Measurements from ENCODE around the gene CCNB2.
"Not testable (repeated sequence)": the region's sequence is repeated elsewhere in the genome, so short reads cannot be mapped to it uniquely, and the experiment has no call there.

Gene CCNB2

GRCh38 chr15:59137566-59137965, 32.6 kb downstream of the CCNB2 start:
- DNase-seq (ENCODE audit: low read depth): no peak

DNA sequence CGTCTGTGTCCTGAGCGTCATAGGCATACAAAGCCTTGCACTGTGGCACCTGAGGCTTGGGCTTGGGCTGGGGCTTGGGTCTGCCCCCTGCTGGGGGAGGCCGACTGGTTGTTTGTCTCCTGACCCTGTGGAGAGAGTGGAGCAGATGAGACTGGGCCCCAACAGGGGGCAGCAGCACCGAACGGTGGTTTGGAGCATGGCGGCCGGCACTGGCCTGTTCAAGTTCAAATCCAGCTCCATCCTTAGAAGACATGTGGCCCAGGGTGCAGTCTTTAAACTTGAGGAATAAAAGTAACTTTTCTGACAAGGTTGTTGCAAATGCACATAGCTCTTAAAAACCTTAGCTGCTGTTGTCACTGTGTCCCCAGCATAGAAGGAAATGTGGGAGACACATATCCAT, 33.3 kb downstream of the CCNB2 start:
- peak; percentile 39 for DNase-seq (ENCODE audit: low read depth)

- DNase-seq (ENCODE audit: low read depth): no peak
Measured at GRCh38 chr15:59140422-59141226, 35.7 kb downstream of the CCNB2 start.

DNA sequence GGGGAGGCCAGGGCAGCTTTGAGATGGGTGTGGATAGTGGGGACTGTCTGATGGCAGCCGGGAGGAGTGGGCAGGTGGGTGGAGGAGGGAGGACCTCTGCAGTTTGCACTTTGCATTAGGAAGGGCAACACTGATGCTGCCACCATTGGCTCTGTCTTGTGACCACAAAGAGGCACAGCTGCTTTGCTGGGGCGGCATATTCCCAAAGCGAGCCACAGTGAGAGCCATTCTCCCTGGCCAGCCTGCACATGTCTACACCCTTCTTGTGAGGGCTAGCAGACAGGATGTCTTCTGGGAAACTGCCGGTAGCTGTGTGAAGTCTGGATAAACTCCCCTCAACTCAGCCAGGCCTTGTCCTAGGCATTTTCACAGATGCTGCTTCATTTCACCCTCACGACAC, 38.3 kb downstream of the CCNB2 start:
- no peak for DNase-seq (ENCODE audit: low read depth)

DNA sequence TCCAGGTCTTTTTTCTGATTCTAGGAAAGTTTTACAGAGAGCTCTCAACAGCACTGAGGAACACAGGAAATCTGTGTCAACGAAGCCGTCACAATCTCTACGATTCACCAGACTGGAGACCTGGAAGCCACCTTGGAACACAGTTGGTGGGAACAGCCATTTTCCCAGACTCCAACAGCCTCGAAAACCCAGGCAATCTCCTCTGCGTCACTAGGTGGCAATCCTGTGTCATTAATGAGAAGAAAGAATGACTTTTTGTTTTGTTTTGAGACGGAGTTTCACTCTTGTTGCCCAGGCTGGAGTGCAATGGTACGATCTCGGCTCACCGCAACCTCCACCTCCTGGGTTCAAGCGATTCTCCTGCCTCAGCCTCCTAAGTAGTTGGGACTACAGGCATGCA, 39.6 kb downstream of the CCNB2 start:
- DNase-seq (ENCODE audit: low read depth): not testable (repeated sequence)

- no peak for DNase-seq (ENCODE audit: low read depth)
Measured at GRCh38 chr15:59147666-59148065, 42.7 kb downstream of the CCNB2 start.

DNA sequence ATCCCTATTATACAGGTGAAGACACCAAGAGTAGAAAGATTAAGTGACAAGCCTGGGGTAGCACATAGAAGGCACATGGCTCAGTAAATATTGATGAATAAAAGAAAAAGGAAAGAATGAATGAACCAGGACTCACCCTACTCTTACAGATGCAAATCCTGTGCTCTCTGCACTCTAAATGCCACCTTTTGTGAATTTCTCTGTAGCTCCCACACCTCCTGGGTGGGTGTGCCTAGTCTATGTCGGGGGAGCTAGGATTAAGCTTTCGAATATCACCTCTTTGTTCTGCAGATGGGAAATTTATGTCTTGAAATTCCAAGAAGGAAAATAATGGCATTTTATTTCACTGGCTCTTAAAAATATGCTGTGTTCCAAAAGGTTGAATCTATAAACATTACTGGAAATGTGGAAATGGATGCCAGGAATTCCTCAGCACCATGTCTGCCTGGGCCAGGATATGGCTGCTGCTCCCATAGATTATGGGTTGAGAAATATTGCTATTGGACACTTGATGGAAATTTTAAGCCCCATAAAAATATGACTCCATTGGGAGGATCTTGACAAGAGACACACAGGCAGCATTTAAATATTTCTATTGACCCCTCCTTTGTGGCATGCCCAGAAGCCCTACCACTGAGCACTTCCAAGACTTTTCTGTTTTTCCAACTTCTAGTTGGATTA, 43.3 kb downstream of the CCNB2 start:
- DNase-seq (ENCODE audit: low read depth): no peak

- no peak for DNase-seq (ENCODE audit: low read depth)
Measured at GRCh38 chr15:59150185-59150584, 45.2 kb downstream of the CCNB2 start.

GRCh38 chr15:59152694-59153450, 47.9 kb downstream of the CCNB2 start:
- no peak for DNase-seq (ENCODE audit: low read depth)

DNA sequence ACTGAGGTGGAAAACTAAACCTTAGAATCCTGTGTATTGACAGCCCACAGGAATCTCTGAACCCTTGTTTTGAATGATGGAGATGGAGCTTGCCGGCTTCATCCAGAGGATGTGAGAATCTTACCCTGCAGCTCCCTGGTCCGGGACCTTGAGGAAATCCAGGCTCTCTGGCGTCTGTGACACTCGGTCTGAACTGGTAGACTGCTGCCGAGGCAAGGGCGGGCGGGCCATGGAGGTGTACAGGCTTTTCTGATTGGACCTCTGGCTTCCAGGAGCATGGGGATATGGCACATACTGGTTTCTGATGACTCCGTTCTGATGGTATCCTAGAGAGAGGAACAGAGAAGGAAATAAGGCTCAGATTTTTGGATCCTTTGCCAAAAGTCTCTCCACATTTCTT, 48.5 kb downstream of the CCNB2 start:
- no peak for DNase-seq (ENCODE audit: low read depth)

DNA sequence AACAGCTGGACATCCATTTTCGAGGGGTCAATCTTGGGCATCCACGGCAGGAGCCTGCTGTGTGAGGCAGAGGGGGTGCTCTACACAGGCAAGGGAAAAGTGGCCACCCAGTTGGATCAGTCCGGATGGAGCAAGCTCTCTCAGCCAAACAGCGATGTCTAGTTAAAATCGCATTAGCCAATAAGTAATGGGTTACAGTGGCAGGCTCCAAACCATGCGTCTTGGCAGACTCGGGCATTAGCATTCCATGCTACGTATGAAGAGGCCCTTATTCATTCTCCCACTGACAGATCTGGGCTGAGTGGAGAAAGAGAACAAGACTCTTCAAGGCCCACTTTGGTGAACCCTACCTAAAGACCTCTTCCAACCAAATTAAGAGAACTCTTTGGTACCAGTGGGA, 49.3 kb downstream of the CCNB2 start:
- no peak for DNase-seq (ENCODE audit: low read depth)

GRCh38 chr15:59155431-59155830, 50.5 kb downstream of the CCNB2 start:
- no peak for DNase-seq (ENCODE audit: low read depth)

GRCh38 chr15:59157396-59157795, 52.5 kb downstream of the CCNB2 start:
- no peak for DNase-seq (ENCODE audit: low read depth)

DNA sequence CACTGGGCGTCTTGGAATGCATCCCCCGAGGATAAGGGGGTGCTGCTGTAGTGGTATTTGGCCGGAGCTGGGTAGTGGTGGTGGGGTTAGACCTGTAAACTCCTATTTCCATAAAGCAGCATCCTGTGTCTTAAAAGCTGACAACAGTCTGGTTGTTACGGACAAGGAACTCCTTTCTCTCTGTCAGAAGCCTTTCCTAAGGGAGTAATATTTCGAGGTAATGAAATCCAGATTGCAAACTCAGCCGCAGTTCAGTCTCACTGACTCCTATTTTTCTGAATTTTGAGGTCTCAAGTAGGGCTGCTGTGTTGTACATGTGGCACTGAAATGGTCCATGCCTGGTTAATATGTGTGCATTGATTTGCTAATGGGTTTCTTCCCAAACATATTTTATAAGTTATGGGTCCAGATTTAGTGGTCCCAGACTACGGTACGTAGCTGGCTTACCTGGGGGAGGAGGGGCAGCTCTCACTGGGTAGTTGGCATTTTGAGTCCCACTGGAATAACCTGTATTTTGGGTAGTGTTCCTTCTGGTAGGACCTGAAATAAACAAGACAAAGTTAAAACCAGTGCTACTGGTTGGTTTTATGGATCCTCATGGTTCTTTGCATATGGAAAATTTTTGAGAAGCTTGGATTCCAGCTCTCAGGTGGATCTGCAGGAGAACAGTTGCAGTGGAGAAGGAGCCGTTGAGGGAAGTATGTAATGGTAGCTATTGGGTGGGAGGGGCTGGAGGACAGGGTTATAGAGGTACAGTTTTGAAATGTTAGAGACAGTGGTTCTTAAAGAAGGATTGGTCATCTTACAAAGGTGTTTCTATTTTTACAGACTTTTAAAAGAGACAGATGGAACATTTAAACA, 53.1 kb downstream of the CCNB2 start:
- DNase-seq (ENCODE audit: low read depth): no peak

DNA sequence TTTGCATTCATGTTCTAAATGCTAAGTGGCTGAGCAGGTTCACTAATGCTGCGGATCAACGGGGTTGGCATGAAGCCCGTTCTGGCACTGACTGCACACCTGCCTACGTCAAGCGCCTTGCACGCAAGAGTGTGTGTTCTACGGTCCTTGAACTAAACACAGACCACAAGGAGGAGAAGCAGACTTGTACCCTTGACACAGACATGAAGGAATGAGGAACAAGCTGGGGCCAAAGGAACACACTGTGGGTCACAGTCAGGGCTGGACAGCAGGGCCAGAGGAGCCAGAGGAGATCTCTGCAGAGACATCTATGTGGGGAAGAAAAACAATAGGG, 53.7 kb downstream of the CCNB2 start:
- DNase-seq (ENCODE audit: low read depth): no peak

GRCh38 chr15:59159210-59159609, 54.3 kb downstream of the CCNB2 start:
- DNase-seq (ENCODE audit: low read depth): no peak

GRCh38 chr15:59160880-59161593, 56.1 kb downstream of the CCNB2 start:
- no peak for DNase-seq (ENCODE audit: low read depth)

DNA sequence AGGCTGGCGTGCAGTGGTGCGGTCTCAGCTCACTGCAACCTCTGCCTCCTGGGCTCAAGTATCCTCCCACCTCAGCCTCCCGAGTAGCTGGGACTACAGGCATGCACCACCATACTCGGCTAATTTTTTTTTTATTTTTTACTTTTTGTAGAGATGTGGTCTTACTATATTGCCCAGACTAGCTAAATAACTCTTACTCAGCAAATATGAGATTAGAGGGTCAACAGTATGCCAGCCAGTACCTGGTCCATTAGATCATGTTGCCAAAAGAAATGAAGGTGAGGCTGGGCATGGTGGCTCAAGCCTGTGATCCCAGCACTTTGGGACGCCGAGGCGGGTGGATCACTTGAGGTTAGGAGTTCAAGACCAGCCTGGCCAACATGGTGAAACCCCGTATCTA, 57.1 kb downstream of the CCNB2 start:
- not testable (repeated sequence) for DNase-seq (ENCODE audit: low read depth)

GRCh38 chr15:59165726-59166125, 60.8 kb downstream of the CCNB2 start:
- DNase-seq (ENCODE audit: low read depth): no peak

DNA sequence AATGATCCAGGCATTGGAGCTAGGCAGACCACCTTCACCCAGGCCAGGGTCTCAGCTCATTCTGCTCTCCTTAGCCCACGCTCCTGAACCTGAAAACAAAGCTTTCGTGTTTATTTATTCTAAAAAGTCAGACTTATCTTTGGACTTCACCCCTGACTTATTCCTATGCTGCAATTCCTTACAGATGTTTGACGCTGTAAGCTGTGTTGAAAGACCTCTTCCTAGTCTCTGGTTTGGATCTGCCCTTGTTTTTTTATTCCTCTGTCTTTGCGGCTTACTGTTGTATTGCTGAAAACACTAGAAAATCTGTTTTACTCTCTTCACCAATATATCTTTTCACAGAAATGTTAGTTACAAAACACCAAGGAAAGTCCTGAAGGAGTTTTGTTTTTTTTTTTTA, 61.2 kb downstream of the CCNB2 start:
- no peak for DNase-seq (ENCODE audit: low read depth)

- no peak for DNase-seq (ENCODE audit: low read depth)
Measured at GRCh38 chr15:59166601-59167265, 61.8 kb downstream of the CCNB2 start.

Measured in activated T-cell treated with anti-CD3 and anti-CD28 coated beads for 1 hour (primary cell).